K562 (cell line): ENCODE results near the gene FAM43B. TPM values are rescaled to one million over a fixed set of nuclear protein-coding genes. Genes with fewer than 3 reads are reported as not detected.

Experiments used
- AFF4 ChIP-seq: sonication (generic); formaldehyde crosslinking; IDR thresholded peaks from 2 replicates; pipeline ENCODE4 v1.8.0; 2023; ENCODE audit warnings: mild to moderate bottlenecking, missing genetic modification reagents
- ARID4B ChIP-seq: sonication (generic); formaldehyde crosslinking; IDR thresholded peaks from 2 replicates; pipeline ENCODE4 v1.8.0; 2022; ENCODE audit warnings: mild to moderate bottlenecking, missing genetic modification reagents
- CEBPB ChIP-seq: fragments of 450-650 bp; IDR thresholded peaks from 2 replicates; pipeline ENCODE4 v1.6.1; 2016; ENCODE audit warnings: missing genetic modification characterization, missing compliant biosample characterization
- HES1 ChIP-seq: fragments of 450-650 bp; IDR thresholded peaks from 2 replicates; pipeline ENCODE4 v1.6.1; 2016; ENCODE audit warnings: low read depth, mild to moderate bottlenecking, moderate library complexity
- HNRNPH1 ChIP-seq: fragments of 200-400 bp; formaldehyde crosslinking; optimal IDR thresholded peaks from 2 replicates; pipeline ENCODE3; 2017; ENCODE audit warnings: low read depth, mild to moderate bottlenecking, low read length, moderate library complexity
- KLF13 ChIP-seq: fragments of 450-650 bp; IDR thresholded peaks from 2 replicates; pipeline ENCODE4 v1.6.1; 2016; ENCODE audit warnings: missing genetic modification characterization, low read depth, mild to moderate bottlenecking, missing compliant biosample characterization, moderate library complexity, borderline replicate concordance
- MCM7 ChIP-seq, 2 experiments: fragments of 450-650 bp; IDR thresholded peaks; 2 replicates each; pipeline ENCODE4 v1.6.1; 2016 to 2018
- MTA1 ChIP-seq: fragments of 450-650 bp; IDR thresholded peaks from 2 replicates; pipeline ENCODE4 v1.6.1; 2017; ENCODE audit warnings: borderline replicate concordance
- MTF1 ChIP-seq: fragments of 250-450 bp; sonication (Bioruptor Pico); IDR thresholded peaks from 2 replicates; pipeline ENCODE4 v1.9.0; 2021; ENCODE audit warnings: moderate library complexity, mild to moderate bottlenecking, inconsistent platforms, borderline replicate concordance
- MYBL2 ChIP-seq, 2 experiments: fragments of 450-650 bp in 1 of 2; sonication (generic) in 1 of 2; formaldehyde crosslinking in 1 of 2; IDR thresholded peaks; 2 replicates each; pipeline versions ENCODE4 v1.6.1 to v1.8.1; 2017 to 2022; ENCODE audit warnings: borderline replicate concordance in 1 of 2, inconsistent platforms in 1 of 2, low read depth in 1 of 2, mild to moderate bottlenecking in 1 of 2, missing genetic modification reagents in 1 of 2, moderate library complexity in 1 of 2
- NR4A1 ChIP-seq, 2 experiments: fragments of 250-450 bp in 1 of 2; fragments of 450-650 bp in 1 of 2; sonication (Bioruptor Pico) in 1 of 2; IDR thresholded peaks; 2 replicates each; pipeline versions ENCODE4 v1.4.0 to v1.6.1; 2016 to 2020; ENCODE audit warnings: mild to moderate bottlenecking in 2 of 2, missing compliant biosample characterization in 1 of 2, missing genetic modification characterization in 1 of 2, moderate library complexity in 1 of 2
- RBM25 ChIP-seq: fragments of 200-400 bp; formaldehyde crosslinking; IDR thresholded peaks from 2 replicates; pipeline ENCODE4 v1.6.1; 2018; ENCODE audit warnings: low read length, low read depth, moderate library complexity; ENCODE audit not compliant: severe bottlenecking
- TCF15 ChIP-seq: fragments of 250-450 bp; sonication (Bioruptor Pico); IDR thresholded peaks from 2 replicates; pipeline ENCODE4 v1.8.0; 2022; ENCODE audit warnings: moderate library complexity, mild to moderate bottlenecking, inconsistent platforms
- ZEB2 ChIP-seq: fragments of 450-650 bp; IDR thresholded peaks from 2 replicates; pipeline ENCODE4 v1.6.1; 2016
- ZNF263 ChIP-seq: sonication (generic); formaldehyde crosslinking; IDR thresholded peaks from 2 replicates; pipeline ENCODE4 v1.8.0; 2022; ENCODE audit warnings: mild to moderate bottlenecking, missing genetic modification reagents, borderline replicate concordance
- ZNF77 ChIP-seq: fragments of 250-450 bp; sonication (Bioruptor Pico); IDR thresholded peaks from 2 replicates; pipeline ENCODE4 v1.5.0; 2020
- ZSCAN32 ChIP-seq: fragments of 450-650 bp; formaldehyde crosslinking; IDR thresholded peaks from 2 replicates; pipeline ENCODE4 v1.4.0; 2020; ENCODE audit warnings: mild to moderate bottlenecking, moderate library complexity
- polyA plus RNA-seq, 8 experiments: library from polyadenylated mRNA; depleted of rRNA in 4 of 8; stranded (reverse) in 5 of 8; unstranded in 3 of 8; fragments of >200 nt; fragmentation: Nextera tagmentation in 2 of 8; fragmentation: Illumina TruSeq in 1 of 8; extraction: Ambion mirVana in 2 of 8; extraction: Trizol in 1 of 8; gene quantifications; 2 replicates each; pipeline versions ENCODE4 v1.2.1 to v1.2.3, GENCODE V29; 2011 to 2014; ENCODE audit warnings: inconsistent platforms in 1 of 8, missing spikeins in 1 of 8
- total RNA-seq, 7 experiments: library from RNA; depleted of rRNA in 6 of 7; stranded (reverse); fragments of >200 nt in 6 of 7; fragmentation: Illumina TruSeq in 2 of 7; extraction: Trizol in 2 of 7; gene quantifications; 2 replicates each; pipeline versions ENCODE4 v1.2.1 to v1.2.3, GENCODE V29; 2011 to 2021; ENCODE audit warnings: low replicate concordance in 1 of 7

FAM43B gene
- total and polyA plus RNA-seq, 9 of the 15 experiments (the other 6 are each of a cell fraction or from before 2014, with no cell fraction given), result not detected

GRCh38 chr1:20507564-20508410, 44.6 kb upstream of the FAM43B start, which contains the start of gene MUL1 (continued):
- TF ChIP-seq ARID4B (CRISPR knock-in tag), result peak; percentile 95
- TF ChIP-seq AFF4 (CRISPR knock-in tag), result 0 out of 2 replicates have a peak, but pooled peaks have one; percentile 66
- no peak for TF ChIP-seq MYBL2 (IDR thresholded peaks at IDR 0.05; ENCODE audit: low read depth)
- TF ChIP-seq MYBL2 (CRISPR knock-in tag; IDR thresholded peaks at IDR 0.05; ENCODE audit: borderline replicate concordance), result no peak
- peak; percentile 98 for TF ChIP-seq MTA1
- TF ChIP-seq NR4A1 (CRISPR knock-in tag; IDR thresholded peaks at IDR 0.05), result no peak
- no peak for TF ChIP-seq NR4A1 (tag; IDR thresholded peaks at IDR 0.05)
- TF ChIP-seq ZEB2, result 0 out of 2 replicates have a peak, but pooled peaks have one; percentile 21
- no peak for TF ChIP-seq TCF15 (CRISPR knock-in tag)
- TF ChIP-seq ZNF263 (CRISPR knock-in tag), result no peak
- TF ChIP-seq HNRNPH1, result no peak
- no peak for TF ChIP-seq ZSCAN32 (CRISPR knock-in tag)
- TF ChIP-seq CEBPB, result no peak
- TF ChIP-seq ZNF77 (CRISPR knock-in tag), result no peak
- TF ChIP-seq MCM7 (IDR thresholded peaks at IDR 0.05), result no peak
- TF ChIP-seq MTF1 (CRISPR knock-in tag), result no peak
- no peak for TF ChIP-seq RBM25
- no peak for TF ChIP-seq HES1
- no peak for TF ChIP-seq KLF13 (tag)
